HG02571 (cell line): Measurements from ENCODE around the gene SKAP2.

Source experiments
- ATAC-seq: cut with Tn5 transposase; IDR thresholded peaks from one replicate; pipeline ENCODE4 v1.9.1; 2021; ENCODE audit warnings: mild to moderate bottlenecking, moderate library complexity; ENCODE audit not compliant: unreplicated experiment

Gene SKAP2

GRCh38 chr7:26642416-26642815 is 222.0 kb downstream of the SKAP2 start:
- no peak for ATAC-seq

GRCh38 chr7:26639695-26640094 is 224.7 kb downstream of the SKAP2 start:
- no peak for ATAC-seq

DNA sequence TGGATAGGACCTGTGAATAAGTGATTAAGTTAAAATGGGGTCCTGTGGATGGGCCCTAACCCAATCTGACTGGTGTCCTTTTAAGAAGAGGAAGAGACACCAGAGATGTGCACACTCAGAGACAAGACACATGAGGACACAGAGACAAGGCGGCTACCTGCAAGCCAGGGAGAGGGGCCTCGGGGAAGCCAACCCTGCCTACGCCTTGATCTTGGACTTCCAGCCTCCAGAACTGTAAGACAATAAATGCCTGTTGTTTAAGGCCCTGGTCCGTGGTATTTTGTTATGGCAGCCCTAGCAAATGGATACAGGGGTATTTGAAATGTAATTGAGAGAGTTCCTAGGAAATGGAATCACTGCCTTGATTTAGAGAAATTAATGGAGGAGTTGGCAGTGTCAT is 225.3 kb downstream of the SKAP2 start:
- ATAC-seq = no peak

GRCh38 chr7:26638140-26638539 is 226.2 kb downstream of the SKAP2 start:
- no peak for ATAC-seq

DNA sequence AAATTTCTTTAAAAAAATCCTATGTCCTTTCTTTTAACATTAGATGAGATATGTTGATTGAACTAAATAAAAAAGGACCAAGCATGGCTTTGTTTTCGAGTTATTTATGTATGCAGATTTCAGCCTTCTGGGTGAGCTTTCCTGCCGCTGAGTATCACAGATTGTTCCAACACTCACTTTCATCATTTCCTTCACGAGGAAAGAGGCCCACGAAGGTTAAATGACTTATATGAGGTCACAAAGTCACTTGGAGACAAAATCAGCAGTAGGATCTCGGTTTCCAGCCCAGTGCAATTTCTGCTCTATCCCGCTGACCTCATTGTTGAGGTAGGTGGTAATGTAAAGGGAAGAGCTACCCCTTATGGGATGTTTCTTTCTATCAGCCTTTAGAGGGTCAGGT is 226.8 kb downstream of the SKAP2 start:
- no peak for ATAC-seq

- no peak for ATAC-seq
Measured at GRCh38 chr7:26636808-26637207, 227.6 kb downstream of the SKAP2 start.

GRCh38 chr7:26633557-26633956 is 230.8 kb downstream of the SKAP2 start:
- ATAC-seq = no peak

DNA sequence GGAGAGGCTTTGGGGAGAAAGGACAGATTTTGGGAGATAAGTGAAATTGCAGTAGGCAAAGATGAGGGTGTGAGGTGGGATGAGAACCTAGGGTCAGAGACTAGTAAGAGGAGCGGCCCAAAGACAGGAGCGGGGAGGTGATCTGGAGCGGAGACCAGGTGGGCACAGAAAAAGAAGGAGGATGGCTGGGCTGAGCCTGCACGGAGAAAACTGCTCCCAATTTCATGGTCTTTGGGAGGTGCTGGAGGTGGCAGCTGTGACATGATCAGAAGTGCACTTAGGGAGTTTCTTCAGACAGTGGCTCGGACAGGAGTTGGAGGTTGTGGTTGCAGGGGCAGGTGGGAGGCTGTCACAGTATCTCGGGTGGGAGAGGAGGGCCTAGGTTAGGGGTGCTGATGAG is 232.8 kb downstream of the SKAP2 start:
- ATAC-seq = no peak

- no peak for ATAC-seq
Measured at GRCh38 chr7:26630941-26631580, 233.3 kb downstream of the SKAP2 start.

GRCh38 chr7:26630361-26630760 is 234.0 kb downstream of the SKAP2 start:
- no peak for ATAC-seq

DNA sequence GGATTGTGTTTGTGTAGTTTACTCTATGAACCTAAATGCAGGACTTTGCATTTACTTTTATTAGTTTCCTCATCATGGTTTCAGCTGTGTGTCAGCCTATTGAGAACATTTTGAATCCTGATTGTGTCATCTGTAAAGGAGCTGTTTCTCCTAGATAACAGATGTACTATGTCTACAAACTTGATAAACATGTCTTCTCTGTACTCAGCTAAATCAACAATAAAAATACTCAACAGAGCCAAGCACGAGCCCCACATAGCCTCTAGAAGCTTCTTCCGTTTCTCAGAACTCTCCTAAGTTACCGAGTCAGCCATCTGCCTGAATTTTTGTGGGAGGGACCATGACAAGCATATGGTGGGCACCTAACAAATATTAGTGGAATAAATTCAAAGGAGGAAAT is 234.7 kb downstream of the SKAP2 start:
- ATAC-seq = no peak

GRCh38 chr7:26627891-26628341 is 236.5 kb downstream of the SKAP2 start:
- no peak for ATAC-seq

- no peak for ATAC-seq
Measured at GRCh38 chr7:26627221-26627620, 237.2 kb downstream of the SKAP2 start.

GRCh38 chr7:26626687-26627086 is 237.7 kb downstream of the SKAP2 start:
- no peak for ATAC-seq

DNA sequence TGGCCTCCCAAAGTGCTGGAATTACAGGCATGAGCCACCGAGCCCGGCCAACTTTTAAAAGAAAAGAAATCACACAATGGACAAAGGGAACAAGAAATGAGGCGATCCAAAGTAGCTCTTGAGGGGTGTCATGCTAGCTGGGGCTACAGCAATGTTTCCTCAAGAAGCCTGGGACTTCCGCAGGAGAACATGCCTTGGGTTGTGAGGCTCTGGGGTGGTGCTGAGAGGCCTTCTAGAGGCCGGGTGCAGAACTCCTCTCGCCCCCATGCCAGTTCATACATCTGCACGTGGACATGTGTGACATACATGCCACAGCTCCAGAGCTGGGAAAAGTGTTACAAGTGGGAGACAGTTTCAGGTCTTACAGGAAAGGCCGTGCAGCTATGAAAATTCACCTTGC is 238.2 kb downstream of the SKAP2 start:
- ATAC-seq = no peak

DNA sequence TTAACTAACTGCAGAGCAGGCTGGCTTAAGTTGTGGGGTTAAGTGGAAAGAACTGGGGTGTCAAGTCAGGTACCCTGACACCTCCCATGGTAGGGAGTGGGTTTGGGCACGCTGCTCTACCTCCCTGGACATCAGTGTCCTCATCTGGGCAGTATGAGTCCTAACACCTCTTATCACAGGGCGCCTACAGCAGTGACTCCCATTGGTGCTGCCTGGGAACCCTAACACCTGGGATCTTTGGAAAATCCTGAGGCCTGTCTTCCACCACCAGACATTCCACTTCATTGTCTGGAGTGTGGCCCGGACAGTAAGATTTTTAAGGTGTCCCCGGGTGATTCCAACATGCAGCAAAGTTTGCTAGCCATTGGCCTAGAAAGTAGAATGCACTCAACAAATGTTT is 239.1 kb downstream of the SKAP2 start:
- no peak for ATAC-seq

DNA sequence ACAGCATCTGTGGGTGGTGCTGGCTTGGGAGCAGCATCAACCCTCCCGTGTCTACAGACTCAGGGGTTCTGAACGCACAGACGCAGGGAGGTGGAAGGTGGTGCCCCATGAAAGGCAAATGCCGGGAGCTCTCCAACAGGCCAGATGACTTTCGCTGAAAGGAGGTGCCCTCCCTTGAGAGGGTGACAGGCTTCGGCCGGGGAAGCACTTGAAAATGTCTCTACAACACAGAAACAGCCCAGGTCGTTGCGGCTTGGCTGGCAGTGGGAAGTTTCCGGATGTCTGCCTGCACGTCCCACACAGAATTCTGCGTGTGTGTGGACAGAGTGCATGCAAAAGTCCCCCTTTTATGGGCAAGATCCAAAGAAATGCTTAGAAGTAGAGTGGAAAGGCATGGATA is 239.6 kb downstream of the SKAP2 start:
- ATAC-seq = no peak

GRCh38 chr7:26624431-26624830 is 240.0 kb downstream of the SKAP2 start:
- ATAC-seq = no peak

- no peak for ATAC-seq
Measured at GRCh38 chr7:26620352-26620751, 244.0 kb downstream of the SKAP2 start.

DNA sequence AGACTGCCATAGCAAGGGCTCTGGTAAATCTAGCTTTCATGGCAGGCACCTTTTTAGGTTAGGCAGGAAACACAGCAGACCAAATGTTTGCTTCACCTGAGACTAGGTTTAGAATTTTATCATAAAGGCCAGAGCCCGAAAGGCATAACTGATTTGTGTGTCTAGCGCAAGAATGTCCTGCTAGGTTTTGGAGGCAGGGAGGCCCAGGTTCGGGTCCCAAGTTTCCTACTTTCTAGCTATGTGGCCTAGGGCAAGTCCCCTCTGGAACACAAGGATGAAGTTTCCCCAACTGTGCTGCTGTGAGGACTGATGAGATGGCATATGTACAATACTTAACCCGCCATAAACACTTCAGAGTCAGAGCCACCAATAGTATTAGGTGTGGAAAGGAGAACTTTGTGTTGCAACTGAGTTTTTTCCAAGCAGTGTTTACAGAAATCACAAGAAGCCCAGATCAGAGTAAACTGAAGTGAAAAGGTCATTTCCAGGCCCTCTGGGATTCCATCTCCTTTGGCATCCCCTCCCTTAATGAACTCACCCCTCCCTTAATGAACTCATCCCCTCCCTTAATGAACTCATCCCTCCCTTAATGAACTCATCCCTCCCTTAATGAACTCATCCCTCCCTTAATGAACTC is 244.9 kb downstream of the SKAP2 start:
- no peak for ATAC-seq

- ATAC-seq = no peak
Measured at GRCh38 chr7:26618898-26619297, 245.5 kb downstream of the SKAP2 start.

GRCh38 chr7:26618449-26618848 is 245.9 kb downstream of the SKAP2 start:
- ATAC-seq = no peak
